Activated gamma-delta T cell (primary cell): Measurements from ENCODE around the gene ADGRD1.
"Not testable (repeated sequence)": the region's sequence is repeated elsewhere in the genome, so short reads cannot be mapped to it uniquely, and the experiment has no call there.

Experiments
- DNase-seq: peaks from one replicate; lab custom pipeline; 2025; lab: John Stamatoyannopoulos, UW

Gene ADGRD1

GRCh38 chr12:130987151-130987931, 33.6 kb downstream of the ADGRD1 start:
- no peak for DNase-seq

- DNase-seq: no peak
Measured at GRCh38 chr12:130988261-130988660, 34.6 kb downstream of the ADGRD1 start.

- no peak for DNase-seq
Measured at GRCh38 chr12:130988751-130989150, 35.0 kb downstream of the ADGRD1 start.

- DNase-seq: no peak
Measured at GRCh38 chr12:130989391-130989790, 35.7 kb downstream of the ADGRD1 start.

- no peak for DNase-seq
Measured at GRCh38 chr12:130990034-130990433, 36.3 kb downstream of the ADGRD1 start.

- DNase-seq: no peak
Measured at GRCh38 chr12:130992448-130992847, 38.7 kb downstream of the ADGRD1 start.

- no peak for DNase-seq
Measured at GRCh38 chr12:130992979-130993538, 39.4 kb downstream of the ADGRD1 start.

GRCh38 chr12:130993759-130994670, 40.3 kb downstream of the ADGRD1 start:
- DNase-seq: no peak

GRCh38 chr12:130994821-130995375, 41.2 kb downstream of the ADGRD1 start:
- no peak for DNase-seq

GRCh38 chr12:130995386-130995969, 41.8 kb downstream of the ADGRD1 start:
- not testable (repeated sequence) for DNase-seq

GRCh38 chr12:130998136-130998535, 44.4 kb downstream of the ADGRD1 start:
- no peak for DNase-seq

GRCh38 chr12:131000000-131000486, 46.3 kb downstream of the ADGRD1 start:
- DNase-seq: no peak

- no peak for DNase-seq
Measured at GRCh38 chr12:131001493-131001892, 47.8 kb downstream of the ADGRD1 start.

- no peak for DNase-seq
Measured at GRCh38 chr12:131002216-131002631, 48.5 kb downstream of the ADGRD1 start.

- no peak for DNase-seq
Measured at GRCh38 chr12:131003036-131003715, 49.5 kb downstream of the ADGRD1 start.

GRCh38 chr12:131003716-131004045, 50.0 kb downstream of the ADGRD1 start:
- no peak for DNase-seq

- no peak for DNase-seq
Measured at GRCh38 chr12:131004166-131004565, 50.5 kb downstream of the ADGRD1 start.

- DNase-seq: no peak
Measured at GRCh38 chr12:131005161-131006035, 51.7 kb downstream of the ADGRD1 start.

- DNase-seq: no peak
Measured at GRCh38 chr12:131006036-131006735, 52.5 kb downstream of the ADGRD1 start.
